ENCODE measurements around the gene NTM.

NTM gene

GRCh38 chr11:131685906-131686305 lies 315.5 kb downstream of the NTM start:
- no peak overlapping the region for H3K27ac ChIP-seq (replicated peaks)
- TF ChIP-seq CTCF (IDR thresholded peaks at IDR 0.05; ENCODE audit: insufficient read depth, low read length) = no peak
- no peak for TF ChIP-seq POLR2AphosphoS5 (IDR thresholded peaks at IDR 0.05; ENCODE audit: low read depth)
- TF ChIP-seq REST (IDR thresholded peaks at IDR 0.05; ENCODE audit: insufficient replicate concordance, low read depth) = no peak
- no peak overlapping the region for H3K4me3 ChIP-seq (replicated peaks; ENCODE audit: insufficient read depth, low read length)
- H3K27me3 ChIP-seq (ENCODE audit: insufficient read depth, poor library complexity, severe bottlenecking) = no peaks in the 10 kb centered on the region
- no peak for DNase-seq (ENCODE audit: low read depth in 1 of 2, low spot score in 1 of 2)

- Histone ChIP-seq H3K4me3 (replicated peaks; ENCODE audit: insufficient read depth, low read length) (no peak overlapping the region), H3K27me3 (ENCODE audit: insufficient read depth, poor library complexity, severe bottlenecking) (no peaks in the 10 kb centered on the region), H3K27ac (replicated peaks) (no peak overlapping the region)
- DNase-seq (ENCODE audit: low read depth in 1 of 2, low spot score in 1 of 2) = no peak
- TF ChIP-seq POLR2AphosphoS5 (IDR thresholded peaks at IDR 0.05; ENCODE audit: low read depth) (no peak), SPI1 (IDR thresholded peaks at IDR 0.05; ENCODE audit: borderline replicate concordance, low read depth) (no peak)
These were observed 316.4 kb downstream of the NTM start for GRCh38 chr11:131686836-131687235.

- DNase-seq (ENCODE audit: low read depth in 1 of 2, low spot score in 1 of 2) = no peak
- Histone ChIP-seq H3K4me3 (replicated peaks; ENCODE audit: insufficient read depth, low read length) (no peak overlapping the region), H3K27me3 (ENCODE audit: insufficient read depth, poor library complexity, severe bottlenecking) (no peaks in the 10 kb centered on the region), H3K27ac (replicated peaks) (no peak overlapping the region)
- TF ChIP-seq REST (IDR thresholded peaks at IDR 0.05; ENCODE audit: insufficient replicate concordance, low read depth) (no peak), CTCF (IDR thresholded peaks at IDR 0.05; ENCODE audit: insufficient read depth, low read length) (no peak), GABPA (IDR thresholded peaks at IDR 0.05; ENCODE audit: low read depth) (no peak), POLR2AphosphoS5 (IDR thresholded peaks at IDR 0.05; ENCODE audit: low read depth) (no peak), SPI1 (IDR thresholded peaks at IDR 0.05; ENCODE audit: borderline replicate concordance, low read depth) (no peak)
These were observed 317.1 kb downstream of the NTM start for GRCh38 chr11:131687291-131688047.

GRCh38 chr11:131688048-131688693 lies 317.8 kb downstream of the NTM start:
- no peaks in the 10 kb centered on the region for H3K27me3 ChIP-seq (ENCODE audit: insufficient read depth, poor library complexity, severe bottlenecking)
- DNase-seq (ENCODE audit: low read depth in 1 of 2, low spot score in 1 of 2) = no peak
- TF ChIP-seq REST (IDR thresholded peaks at IDR 0.05; ENCODE audit: insufficient replicate concordance, low read depth) (no peak), CTCF (IDR thresholded peaks at IDR 0.05; ENCODE audit: insufficient read depth, low read length) (peak; percentile 36)

More at GRCh38 chr11:131688048-131688693, 317.8 kb downstream of the NTM start:
- Histone ChIP-seq H3K27ac (replicated peaks) (no peak overlapping the region), H3K4me3 (replicated peaks; ENCODE audit: insufficient read depth, low read length) (no peak overlapping the region)
